ENCODE data around the gene NRDC.

The NRDC gene

GRCh38 chr1:51761351-51761750, 117.2 kb downstream of the NRDC start:
- no peak for DNase-seq (ENCODE audit: low read depth in 2 of 2, low spot score in 1 of 2)

GRCh38 chr1:51760872-51761271, 117.7 kb downstream of the NRDC start:
- no peak for DNase-seq (ENCODE audit: low read depth in 2 of 2, low spot score in 1 of 2)

- DNase-seq (ENCODE audit: low read depth in 2 of 2, low spot score in 1 of 2), result no peak
Measured at GRCh38 chr1:51758310-51758709, 120.2 kb downstream of the NRDC start.

GRCh38 chr1:51756290-51756689, 122.2 kb downstream of the NRDC start:
- no peak for DNase-seq (ENCODE audit: low read depth in 2 of 2, low spot score in 1 of 2)

- no peak for DNase-seq (ENCODE audit: low read depth in 2 of 2, low spot score in 1 of 2)
Measured at GRCh38 chr1:51755437-51755836, 123.1 kb downstream of the NRDC start.

- no peak for DNase-seq (ENCODE audit: low read depth in 2 of 2, low spot score in 1 of 2)
Measured at GRCh38 chr1:51754666-51755065, 123.9 kb downstream of the NRDC start.

GRCh38 chr1:51753969-51754368, 124.6 kb downstream of the NRDC start:
- no peak for DNase-seq (ENCODE audit: low read depth in 2 of 2, low spot score in 1 of 2)

GRCh38 chr1:51752073-51752948, 126.2 kb downstream of the NRDC start:
- DNase-seq (ENCODE audit: low read depth in 2 of 2, low spot score in 1 of 2), result no peak

- DNase-seq (ENCODE audit: low read depth in 2 of 2, low spot score in 1 of 2), result no peak
Measured at GRCh38 chr1:51750729-51751128, 127.8 kb downstream of the NRDC start.

- no peak for DNase-seq (ENCODE audit: low read depth in 2 of 2, low spot score in 1 of 2)
Measured at GRCh38 chr1:51750218-51750617, 128.3 kb downstream of the NRDC start.

GRCh38 chr1:51749151-51749550, 129.4 kb downstream of the NRDC start:
- no peak for DNase-seq (ENCODE audit: low read depth in 2 of 2, low spot score in 1 of 2)

- DNase-seq (ENCODE audit: low read depth in 2 of 2, low spot score in 1 of 2), result no peak
Measured at GRCh38 chr1:51745304-51745570, 133.3 kb downstream of the NRDC start.

- no peak for DNase-seq (ENCODE audit: low read depth in 2 of 2, low spot score in 1 of 2)
Measured at GRCh38 chr1:51744506-51745303, 133.8 kb downstream of the NRDC start.

GRCh38 chr1:51741121-51741681, 137.3 kb downstream of the NRDC start:
- no peak for DNase-seq (ENCODE audit: low read depth in 2 of 2, low spot score in 1 of 2)

GRCh38 chr1:51740652-51741051, 137.9 kb downstream of the NRDC start:
- no peak for DNase-seq (ENCODE audit: low read depth in 2 of 2, low spot score in 1 of 2)

Data from stimulated activated CD8-positive, alpha-beta memory T cell treated with anti-CD3 and anti-CD28 coated beads, Interleukin-4, amount 100 ng/mL, for 4 hours (primary cell).